PC-9 (cell line): ENCODE measurements around the gene ITGBL1.

Experiments used
- CTCF ChIP-seq: fragments of 200-600 bp; sonication (generic); conservative IDR thresholded peaks from 2 replicates; pipeline ENCODE4 v1.6.1; 2017; ENCODE audit warnings: mixed run types, antibody characterized with exemption, mild to moderate bottlenecking, moderate library complexity
- EZH2 ChIP-seq: fragments of 200-600 bp; sonication (generic); IDR thresholded peaks from 2 replicates; pipeline ENCODE4 v1.8.0; 2017; ENCODE audit warnings: antibody characterized with exemption, low read depth

- TF ChIP-seq CTCF: no peak
- TF ChIP-seq EZH2: no peak
Observed at GRCh38 chr13:101434486-101434885, 18.0 kb upstream of the ITGBL1 start.
